NCI-H1417 (cell line): ENCODE measurements around the gene HMGA1.
"Not testable (repeated sequence)": the region's sequence is repeated elsewhere in the genome, so short reads cannot be mapped to it uniquely, and the experiment has no call there.

Experiments used
- DNase-seq, 3 experiments: peaks; one replicate each; lab custom pipeline; 2025; lab: John Stamatoyannopoulos, UW

HMGA1 gene

DNA sequence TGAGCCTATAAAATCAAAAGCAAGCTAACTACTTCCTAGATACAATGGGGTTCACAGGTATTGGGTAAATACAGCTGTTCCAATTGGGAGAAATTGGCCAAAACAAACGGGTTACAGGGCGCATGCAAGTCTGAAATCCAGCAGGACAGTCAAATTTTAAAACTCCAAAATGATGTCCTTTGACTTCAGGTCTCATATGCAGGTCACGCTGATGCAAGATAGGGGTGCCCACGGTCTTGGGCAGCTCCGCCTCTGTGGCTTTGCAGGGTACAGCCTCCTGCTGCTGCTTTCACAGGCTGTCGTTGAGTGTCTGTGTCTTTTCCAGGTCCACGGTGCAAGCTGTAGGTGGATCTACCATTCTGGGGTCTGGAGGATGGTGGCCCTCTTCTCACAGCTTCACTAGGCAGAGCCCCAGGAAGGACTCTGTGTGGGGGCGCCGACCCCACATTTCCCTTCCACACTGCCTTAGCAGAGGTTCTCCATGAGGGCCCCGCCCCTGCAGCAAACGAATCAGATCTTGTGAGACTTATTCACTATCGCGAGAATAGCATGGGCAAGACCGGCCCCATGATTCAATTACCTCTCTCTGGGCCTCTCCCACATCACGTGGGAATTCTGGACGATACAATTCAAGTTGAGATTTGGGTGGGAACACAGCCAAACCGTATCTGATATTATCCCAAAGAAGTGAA, 24.0 kb downstream of the HMGA1 start:
- no peak for DNase-seq

DNA sequence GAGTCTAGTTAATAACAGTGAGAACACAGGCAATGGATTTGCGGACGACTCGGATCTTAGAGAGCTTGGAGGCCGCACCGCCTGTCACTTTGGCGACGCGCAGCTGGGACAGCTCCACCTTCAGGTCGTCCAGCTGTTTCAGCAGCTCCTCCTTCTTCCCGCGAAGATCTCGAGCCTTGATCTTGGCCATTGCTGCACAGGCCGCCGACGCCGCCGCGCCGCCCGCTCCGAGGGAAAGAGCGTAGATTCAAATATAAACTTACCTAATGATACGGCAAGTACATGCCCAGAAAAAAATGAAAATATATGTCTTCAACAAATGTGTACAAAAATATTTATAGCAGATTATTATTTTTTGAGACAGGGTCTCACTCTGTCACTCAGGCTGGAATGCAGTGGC, 26.8 kb downstream of the HMGA1 start:
- not testable (repeated sequence) for DNase-seq

DNA sequence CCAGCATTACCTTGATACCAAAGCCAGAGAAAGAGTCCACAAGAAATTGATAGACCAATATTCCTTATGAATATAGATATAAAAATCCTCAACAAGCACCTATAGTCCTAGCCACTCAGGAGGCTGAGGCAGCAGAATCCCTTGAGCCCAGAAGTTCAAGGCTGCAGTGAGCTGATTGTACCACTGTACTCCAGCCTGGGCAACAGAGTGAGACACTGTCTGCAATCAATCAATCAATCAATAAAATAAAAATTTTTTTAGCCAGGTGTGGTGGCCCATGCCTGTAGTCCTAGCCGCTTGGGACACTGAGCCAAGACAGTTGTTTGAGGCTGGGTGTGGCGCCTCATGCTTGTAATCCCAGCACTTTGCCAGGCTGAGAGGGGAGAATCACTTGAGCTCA, 31.1 kb downstream of the HMGA1 start:
- DNase-seq, result no peak

DNA sequence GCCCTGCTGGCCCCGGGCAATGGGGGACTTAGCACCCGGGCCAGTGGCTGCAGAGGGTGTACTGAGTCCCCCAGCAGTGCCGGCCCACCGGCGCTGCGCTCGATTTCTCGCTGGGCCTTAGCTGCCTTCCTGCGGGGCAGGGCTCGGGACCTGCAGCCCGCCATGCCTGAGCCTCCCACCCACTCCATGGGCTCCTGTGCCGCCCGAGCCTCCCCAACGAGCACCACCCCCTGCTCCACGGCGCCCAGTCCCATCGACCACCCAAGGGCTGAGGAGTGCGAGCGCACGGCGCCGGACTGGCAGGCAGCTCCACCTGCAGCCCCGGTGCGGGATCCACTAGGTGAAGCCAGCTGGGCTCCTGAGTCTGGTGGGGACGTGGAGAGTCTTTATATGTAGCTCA, 32.5 kb downstream of the HMGA1 start:
- not testable (repeated sequence) for DNase-seq

DNA sequence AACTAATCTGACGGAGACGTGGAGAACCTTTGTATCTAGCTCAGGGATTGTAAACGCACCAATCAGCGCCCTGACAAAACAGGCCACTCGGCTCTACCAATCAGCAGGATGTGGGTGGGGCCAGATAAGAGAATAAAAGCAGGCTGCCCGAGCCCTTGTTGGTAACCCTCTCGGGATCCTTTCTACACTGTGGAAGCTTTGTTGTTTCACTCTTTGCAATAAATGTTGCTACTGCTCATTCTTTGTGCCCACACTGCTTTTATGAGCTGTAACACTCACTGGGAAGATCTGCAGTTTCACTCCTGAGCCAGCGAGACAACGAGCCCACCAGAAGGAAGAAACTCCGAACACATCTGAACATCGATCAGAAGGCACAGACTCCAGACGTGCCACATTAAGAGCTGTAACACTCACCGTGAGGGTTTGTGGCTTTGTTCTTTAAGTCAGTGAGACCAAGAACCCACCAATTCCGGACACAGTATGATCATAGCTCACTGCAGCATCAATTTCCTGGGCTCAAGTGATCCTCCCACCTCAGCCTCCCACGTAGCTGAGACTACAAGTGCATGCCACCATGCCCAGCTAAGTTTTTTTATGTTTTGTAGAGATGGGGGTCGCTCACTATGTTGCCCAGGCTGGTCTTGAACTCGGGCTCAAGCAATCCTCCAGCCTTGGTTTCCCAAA, 33.1 kb downstream of the HMGA1 start:
- DNase-seq, result not testable (repeated sequence)

DNA sequence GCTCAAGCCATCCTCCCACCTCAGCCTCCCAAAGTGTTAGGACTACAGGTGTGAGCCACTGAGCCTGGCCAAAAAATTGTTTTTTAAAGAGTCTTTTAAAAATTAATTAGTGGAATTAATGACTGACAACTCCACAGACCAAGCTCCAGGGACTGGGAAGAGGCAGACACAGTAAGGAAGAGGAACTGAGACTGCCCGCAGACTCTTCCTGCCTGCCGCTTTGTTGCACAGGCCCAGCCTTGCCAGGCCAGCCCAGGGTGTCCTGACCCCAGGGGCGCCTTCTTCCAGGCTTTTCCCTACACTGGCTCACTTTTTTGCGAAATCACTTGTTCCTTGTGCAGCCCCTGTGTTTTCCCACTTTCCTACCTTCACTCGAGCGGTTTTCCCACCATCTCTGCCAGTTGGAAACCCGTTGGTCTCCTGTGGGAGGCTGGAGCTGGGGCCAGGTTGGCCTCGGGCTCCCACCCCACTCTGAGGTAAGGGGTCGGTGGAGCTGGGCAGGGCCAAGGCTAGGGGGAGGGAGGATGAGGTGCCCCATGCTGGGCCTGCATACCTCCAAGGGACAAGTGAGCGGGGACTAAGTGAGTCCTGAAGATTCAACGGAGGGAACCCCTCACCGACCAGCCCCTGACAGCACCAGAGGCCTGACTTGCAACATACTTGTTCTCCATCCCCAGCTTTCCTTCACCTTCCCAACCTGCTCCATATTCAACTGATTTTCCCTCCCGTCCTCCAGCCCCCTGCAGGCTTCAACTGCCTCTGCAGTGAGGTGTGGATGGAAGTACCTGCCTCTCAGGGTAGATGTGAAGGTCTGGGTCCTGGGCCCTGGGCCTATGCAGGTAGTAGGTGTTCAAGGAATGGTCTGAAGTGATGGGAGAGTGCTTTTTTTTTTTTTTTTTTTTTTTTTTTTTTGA, 35.6 kb downstream of the HMGA1 start:
- no peak for DNase-seq

DNA sequence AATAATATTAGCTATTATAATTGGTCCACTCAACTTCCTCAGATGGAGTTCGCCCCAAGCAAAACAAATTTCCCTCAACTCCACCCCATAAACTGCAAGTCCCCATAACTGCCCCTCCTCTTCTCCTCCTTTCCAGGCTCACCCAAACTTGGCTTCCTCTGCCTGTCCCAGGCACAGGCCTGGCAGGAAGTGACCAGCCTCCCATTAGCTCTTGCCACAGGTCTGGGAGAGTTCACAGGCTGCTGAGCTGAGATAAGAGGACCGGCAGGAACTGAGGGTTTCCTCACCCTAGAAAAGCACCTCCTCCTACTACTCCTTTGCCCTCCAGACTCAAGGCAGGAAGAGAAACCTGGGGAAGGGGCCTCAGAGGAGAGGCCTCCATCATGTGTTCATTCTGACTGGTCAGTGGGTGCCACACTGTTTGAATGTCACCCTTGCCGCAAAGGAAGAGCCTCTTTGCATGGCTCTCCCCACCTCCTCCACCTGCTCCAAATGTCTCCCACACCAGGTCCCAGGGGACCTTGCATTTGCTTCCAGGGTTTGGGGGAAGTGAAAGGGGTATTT, 36.7 kb downstream of the HMGA1 start:
- DNase-seq, result no peak

DNA sequence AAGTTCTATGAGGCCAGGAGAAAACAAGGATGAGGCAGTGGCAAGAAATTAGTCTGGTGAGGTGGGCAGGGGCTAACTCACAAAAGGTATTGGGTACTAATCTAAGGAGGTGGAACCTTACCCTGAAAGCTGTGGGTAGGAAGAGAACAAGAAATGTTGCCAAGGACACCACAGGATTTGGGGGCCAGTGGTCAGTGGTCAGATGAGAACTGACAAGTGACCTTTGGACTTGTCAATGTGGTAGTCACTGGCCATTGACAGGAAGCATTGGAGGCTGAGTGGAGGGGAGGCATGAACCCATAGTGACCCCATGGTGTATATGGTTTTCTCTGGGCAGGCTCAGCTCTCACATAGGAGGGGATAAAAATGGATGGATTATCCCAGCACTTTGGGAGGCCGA, 37.5 kb downstream of the HMGA1 start:
- DNase-seq, result no peak

DNA sequence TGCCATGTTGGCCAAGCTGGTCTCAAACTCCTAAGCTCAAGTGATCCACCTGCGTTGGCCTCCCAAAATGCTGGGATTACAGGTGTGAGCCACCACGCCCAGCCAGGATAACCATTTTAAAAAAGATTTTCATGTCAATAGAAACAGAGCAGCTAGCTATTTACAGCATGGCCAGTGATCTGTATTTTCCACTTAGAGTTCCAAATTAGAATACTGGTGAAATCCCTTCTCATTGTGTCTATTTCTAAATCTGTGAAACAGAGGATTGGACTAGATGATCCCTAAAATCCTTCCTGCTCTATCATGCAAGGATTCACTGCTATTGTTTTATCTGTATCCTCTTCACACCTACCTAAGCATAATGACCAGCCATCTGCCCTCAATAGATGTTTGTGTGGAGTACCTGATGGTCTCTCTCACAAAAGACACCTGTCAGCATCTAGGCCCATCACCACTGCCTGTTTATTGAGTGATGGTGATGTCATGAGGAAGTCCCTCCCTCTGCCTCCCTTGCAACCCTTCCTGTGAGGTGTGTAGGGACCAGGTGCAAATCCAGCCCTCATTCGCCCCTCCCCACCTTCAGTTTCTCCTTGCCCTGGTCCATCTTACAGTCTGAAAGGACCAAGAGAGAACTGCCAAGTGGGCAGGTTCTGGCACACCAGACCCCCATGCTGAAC, 38.6 kb downstream of the HMGA1 start:
- peak in 1 of 3 experiments; percentile 5 for DNase-seq

DNA sequence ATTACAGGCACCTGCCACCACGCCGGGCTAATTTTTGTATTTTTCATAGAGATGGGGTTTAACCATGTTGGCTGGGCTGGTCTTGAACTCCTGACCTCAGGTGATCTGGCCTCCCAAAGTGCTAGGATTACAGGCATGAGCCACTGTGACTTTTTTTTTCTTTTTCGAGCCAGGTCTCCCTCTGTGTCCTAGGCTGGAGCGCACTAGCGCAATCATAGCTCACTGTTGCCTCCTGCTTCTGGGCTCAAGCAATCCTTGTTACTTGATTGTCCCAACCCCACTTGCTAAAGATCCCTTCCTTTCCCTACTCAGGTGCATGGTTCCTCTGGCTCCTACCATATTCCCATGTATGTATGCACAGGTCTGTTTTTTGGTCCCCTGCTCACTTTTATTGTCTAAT, 39.5 kb downstream of the HMGA1 start:
- DNase-seq, result no peak

DNA sequence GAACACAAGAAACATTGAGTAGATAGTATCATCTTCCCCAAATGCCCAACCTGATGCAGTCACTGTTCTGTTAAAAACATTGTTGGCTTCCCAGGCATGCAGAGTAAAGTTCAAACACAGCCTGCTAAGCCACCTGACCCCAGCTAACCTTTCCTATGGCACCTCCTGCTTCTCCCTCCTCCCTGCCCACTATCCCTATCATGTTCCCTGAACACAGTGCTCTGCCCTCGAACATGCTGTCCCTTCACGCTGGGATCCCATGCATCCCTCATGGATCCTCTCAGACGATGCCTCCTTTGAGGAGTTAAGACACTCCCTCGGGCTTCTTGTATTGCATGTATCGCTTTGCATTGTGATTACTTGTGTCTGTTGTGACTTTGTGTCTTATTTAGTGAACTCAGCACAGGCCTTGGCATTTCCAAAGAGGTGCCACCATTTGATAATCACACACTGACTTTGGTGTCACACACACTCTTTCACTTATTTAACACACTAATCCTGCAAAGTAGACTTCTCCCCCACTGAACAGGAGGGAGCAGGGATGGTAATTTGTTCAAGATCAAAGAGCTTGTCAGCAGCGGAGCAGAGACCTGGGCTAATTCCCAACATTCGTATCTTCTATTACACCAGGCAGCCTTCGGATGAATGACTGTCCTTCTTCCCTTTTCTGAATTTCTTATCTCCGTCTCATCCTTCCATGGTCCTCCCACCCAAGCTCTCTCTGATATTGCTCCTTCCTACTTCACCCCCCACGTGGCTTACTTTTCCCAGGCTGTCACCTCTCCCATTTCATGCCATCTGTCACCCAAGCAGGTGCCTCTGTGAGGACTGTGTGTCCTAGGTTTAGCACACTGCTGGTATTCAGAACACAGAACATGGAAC, 40.4 kb downstream of the HMGA1 start:
- DNase-seq, result no peak

DNA sequence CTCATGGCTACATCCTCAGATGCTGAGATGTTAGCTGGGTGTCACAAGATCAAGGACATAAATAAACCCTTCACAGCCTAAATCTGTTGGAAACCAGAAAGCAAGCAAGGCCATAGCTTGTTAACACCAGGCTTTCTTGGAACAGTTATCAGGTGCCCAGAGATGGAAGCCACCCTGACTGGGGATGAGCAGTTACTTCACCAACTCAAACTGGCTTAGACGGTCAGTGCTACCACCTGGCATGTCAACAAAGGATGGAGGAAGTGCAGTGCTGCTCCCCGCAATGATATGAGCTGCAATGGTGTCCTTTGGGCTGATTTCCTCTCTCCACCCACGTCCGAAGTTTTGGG, 41.1 kb downstream of the HMGA1 start:
- DNase-seq, result no peak

DNA sequence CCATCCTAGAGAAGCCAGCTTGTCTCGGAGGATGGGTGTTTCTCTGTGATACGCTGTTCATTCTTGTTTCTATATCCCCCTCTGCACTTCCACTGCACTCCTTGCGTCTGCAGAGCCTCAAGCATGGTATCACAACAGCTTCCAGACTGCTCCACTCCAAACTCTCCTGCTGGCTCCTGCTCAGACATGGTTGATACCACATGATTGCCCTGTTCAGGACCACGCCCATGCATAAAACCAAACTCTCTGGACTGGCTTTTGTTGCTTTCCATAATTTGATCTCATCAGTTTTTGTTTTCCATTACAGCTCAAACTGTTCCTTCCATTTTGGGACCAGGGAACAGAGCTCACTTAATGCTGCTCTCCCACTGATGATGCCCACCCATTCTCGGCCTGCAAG, 42.2 kb downstream of the HMGA1 start:
- no peak for DNase-seq

DNA sequence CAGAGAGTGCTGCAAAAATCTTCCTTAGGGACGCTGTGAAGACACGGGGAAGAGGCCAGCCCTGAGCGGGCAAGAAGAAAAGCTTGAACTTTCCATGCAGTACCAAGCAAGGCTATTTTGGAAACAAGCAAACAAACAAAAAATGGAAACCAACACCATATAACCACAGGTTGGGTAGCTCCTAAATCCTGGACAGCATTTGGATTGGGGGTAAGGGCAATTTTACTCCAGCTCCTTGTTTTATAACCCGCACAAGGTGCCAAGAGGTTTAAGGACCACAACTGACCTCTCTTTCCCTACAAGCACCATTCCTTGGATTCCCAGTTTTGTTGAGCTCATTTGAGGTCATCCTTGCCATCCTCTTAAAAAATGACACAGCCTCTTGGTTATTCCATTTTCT, 43.5 kb downstream of the HMGA1 start:
- DNase-seq, result no peak

DNA sequence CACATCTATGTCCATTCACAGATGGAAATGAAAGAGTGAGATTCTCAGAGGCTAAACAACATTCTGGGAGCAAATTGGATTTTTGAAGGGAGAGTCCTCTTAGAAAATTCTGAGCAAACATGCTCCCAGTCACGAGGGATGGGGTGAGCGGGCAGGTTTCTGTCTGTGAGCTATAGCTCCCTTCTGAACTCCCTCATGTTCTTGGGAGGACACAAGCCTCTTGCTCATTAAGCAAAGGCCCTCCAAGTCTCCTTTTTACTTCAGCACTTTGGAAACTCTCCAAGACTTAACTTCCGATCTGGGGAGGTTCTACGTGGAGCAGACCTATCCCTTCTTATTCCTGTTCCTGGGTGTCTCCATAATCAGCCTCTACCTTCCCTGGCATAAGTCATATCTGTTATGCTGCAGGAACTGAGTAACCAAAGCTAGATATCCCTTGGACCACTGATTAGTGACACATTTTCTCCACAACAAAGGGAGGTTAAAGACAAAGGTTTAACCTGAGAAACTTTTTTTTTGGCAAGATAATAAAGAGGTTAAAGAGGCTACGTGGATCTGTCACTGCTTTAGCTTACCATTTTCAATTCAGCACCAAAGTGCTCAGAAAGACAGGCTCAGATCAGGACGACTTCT, 45.1 kb downstream of the HMGA1 start:
- DNase-seq, result no peak

DNA sequence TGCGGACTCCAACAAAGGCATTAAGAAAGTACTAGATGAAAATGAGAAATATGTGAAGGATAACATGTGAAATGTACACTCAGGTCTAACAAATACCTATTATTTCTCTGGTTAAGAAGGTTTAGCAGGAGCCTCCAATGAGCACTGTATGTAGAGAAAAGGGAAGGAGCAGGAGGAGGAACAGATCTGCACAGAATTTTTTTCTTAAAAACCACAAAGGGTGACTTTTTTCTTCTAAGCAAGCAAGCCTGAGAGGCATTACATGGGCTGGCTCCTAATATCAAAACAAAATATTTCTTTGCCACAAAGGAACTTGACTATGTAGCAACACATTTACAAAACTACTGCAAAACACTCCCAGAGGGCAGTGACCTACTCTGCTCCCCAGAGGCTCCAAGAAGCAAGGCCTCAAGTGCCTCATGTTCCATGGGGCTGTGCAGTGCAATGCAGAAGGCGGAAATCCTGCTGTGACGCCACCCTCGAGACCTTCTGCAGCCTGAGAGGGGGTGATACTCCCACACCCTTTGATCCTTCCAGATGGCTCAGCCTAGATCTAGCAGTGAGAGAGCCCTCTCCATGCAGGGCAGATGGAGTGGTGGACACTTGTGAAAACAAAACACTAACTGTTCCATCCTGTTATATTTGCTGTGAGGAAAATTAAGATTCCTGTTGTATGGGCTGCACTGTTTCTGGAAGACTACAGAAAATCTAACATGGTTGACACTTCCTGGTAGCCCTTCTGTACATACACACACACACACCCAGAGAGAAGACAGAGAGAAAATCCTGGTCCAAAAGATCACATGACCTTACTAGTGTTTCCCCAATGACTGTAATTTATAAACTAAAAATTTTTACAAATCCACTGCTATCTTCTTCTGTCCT, 48.1 kb downstream of the HMGA1 start:
- no peak for DNase-seq

DNA sequence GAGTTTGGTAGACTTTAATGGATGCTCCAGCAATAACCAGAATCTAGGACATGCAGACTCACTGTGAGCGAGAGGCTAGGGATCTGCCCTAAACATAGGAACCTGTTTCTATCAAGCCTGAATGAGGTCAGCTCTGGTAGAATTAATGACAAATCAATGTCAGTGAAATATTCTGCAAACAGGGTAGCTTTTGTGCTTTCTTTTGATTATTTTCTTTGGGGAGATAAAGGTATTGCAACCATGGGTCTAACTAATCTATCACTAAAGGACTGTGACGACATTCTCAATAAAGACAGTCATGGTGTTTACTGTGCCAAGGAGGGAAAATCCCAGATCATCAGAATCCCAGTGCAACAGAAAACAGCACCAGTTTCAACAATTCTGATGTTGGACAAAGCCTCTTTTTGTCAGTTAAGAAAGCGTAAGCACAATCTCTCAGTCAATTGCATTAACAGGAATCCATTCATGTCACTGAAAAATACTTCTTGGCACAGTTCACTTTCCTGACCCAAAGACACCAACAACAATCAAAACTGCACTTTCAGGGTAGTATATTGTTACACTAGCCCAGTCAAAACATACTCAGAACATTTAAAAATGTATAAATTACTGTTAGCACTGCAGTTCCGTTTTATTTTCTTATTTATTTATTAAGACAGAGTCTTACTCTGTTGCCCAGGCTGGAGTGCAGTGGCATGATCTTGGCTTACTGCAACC, 48.9 kb downstream of the HMGA1 start:
- DNase-seq, result no peak

DNA sequence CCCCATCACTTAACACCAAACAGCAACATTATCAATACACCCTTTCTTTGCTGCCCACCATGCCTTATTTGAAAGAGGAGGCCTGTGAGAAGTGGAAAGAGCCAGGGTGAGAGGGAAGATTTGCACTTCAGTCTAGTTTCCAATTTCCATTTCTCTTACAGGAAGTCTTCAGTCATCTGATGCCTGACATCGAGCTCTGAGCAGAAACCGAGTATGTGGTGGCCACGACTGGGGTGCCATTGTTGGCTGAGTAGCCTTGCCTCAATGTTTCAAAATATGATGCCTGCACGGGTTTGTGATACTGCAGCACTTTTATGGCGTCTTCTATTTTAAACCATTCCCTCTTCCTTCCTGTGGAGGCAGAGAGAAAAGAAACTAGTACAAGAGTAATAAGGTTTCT, 51.9 kb downstream of the HMGA1 start:
- no peak for DNase-seq

DNA sequence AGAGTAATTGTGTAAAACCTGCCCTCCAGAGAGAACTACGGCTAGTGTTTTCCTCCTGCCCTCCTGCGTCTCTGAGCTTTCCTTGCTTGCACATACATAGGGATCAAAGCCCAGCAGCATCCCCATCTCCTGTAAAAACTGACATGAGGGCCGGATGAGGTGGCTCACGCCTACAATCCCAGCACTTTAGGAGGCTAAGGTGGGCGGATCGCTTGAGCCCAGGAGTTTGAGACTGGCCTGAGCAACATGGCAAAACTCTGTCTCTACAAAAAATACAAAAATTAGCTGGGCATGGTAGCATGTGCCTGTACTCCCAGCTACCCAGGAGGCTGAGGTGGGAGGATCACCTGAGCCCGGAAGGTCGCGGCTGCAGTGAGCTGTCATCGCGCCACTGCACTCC, 52.5 kb downstream of the HMGA1 start:
- DNase-seq, result no peak
